A673 (cell line): ENCODE measurements around the gene LAMA3. TPM values are rescaled to one million over a fixed set of nuclear protein-coding genes. Genes with fewer than 3 reads are reported as not detected.

Source experiments
- BruUV-seq: library from RNA; stranded (reverse); fragments of 400-500 nt; replicated peaks from 2 replicates; lab custom pipeline; 2021; lab: Mats Ljungman, UMichigan
- CTCF ChIA-PET: fragments of 300-600 bp; sonication (Branson Sonifier 250); formaldehyde crosslinking; loops from one replicate; lab custom pipeline; 2022; ENCODE audit warnings: antibody characterized with exemption; lab: Charles Lee
- POLR2A ChIA-PET: fragments of 300-600 bp; sonication (Branson Sonifier 250); formaldehyde crosslinking; loops from one replicate; lab custom pipeline; 2022; ENCODE audit warnings: antibody characterized with exemption; ENCODE audit not compliant: low non-redundant PET; lab: Charles Lee
- DNase-seq: peaks from one replicate; pipeline ENCODE4 v3.0.0-alpha.2; 2015; ENCODE audit warnings: low spot score
- H3K27ac ChIP-seq: fragments of 200-600 bp; sonication (generic); 2 replicates; pipeline ENCODE4 v1.5.1; 2016; ENCODE audit warnings: mixed run types, low read depth, mild to moderate bottlenecking, mixed read lengths, antibody characterized with exemption, low read length; ENCODE audit not compliant: poor library complexity, severe bottlenecking
- H3K27me3 ChIP-seq: fragments of 200-600 bp; sonication (generic); replicated peaks from 2 replicates; pipeline ENCODE4 v1.6.1; 2017; ENCODE audit warnings: mixed run types, low read depth, mild to moderate bottlenecking, mixed read lengths, antibody characterized with exemption, low read length; ENCODE audit not compliant: insufficient read depth, poor library complexity
- H3K36me3 ChIP-seq: fragments of 200-600 bp; sonication (generic); 2 replicates; pipeline ENCODE4 v1.6.1; 2016; ENCODE audit warnings: mixed run types, mild to moderate bottlenecking, mixed read lengths, antibody characterized with exemption, low read length; ENCODE audit not compliant: insufficient read depth, poor library complexity, severe bottlenecking
- H3K4me1 ChIP-seq: fragments of 200-600 bp; sonication (generic); 2 replicates; pipeline ENCODE4 v1.6.1; 2017; ENCODE audit warnings: mixed run types, mild to moderate bottlenecking, mixed read lengths, antibody characterized with exemption, low read length; ENCODE audit not compliant: insufficient read depth, poor library complexity, severe bottlenecking
- H3K4me3 ChIP-seq: fragments of 200-600 bp; sonication (generic); 2 replicates; pipeline ENCODE4 v1.5.1; 2016; ENCODE audit warnings: low read depth, mixed run types, mild to moderate bottlenecking, mixed read lengths, low read length; ENCODE audit not compliant: poor library complexity, severe bottlenecking
- H3K9me3 ChIP-seq: fragments of 200-600 bp; sonication (generic); 2 replicates; pipeline ENCODE4 v1.6.1; 2016; ENCODE audit warnings: mixed run types, low read depth, mild to moderate bottlenecking, mixed read lengths, antibody characterized with exemption, low read length; ENCODE audit not compliant: poor library complexity, severe bottlenecking
- EZH2 ChIP-seq: fragments of 200-600 bp; sonication (generic); IDR thresholded peaks from 2 replicates; pipeline ENCODE4 v1.6.1; 2017; ENCODE audit warnings: borderline replicate concordance, low read depth, mild to moderate bottlenecking, mixed read lengths, antibody characterized with exemption, low read length; ENCODE audit not compliant: poor library complexity, severe bottlenecking
- intact Hi-C: fragments of 100-400 bp; cut with micrococcal nuclease; formaldehyde crosslinking; loops from one replicate; pipeline ENCODE4 v1.10.0; 2022; ENCODE audit not compliant: unreplicated experiment
- total RNA-seq: library from RNA; stranded (reverse); gene quantifications from 2 replicates; pipeline ENCODE4 v1.2.3, GENCODE V29; 2021
- TF ChIP-seq, protein P1 (sequence below): fragments of 300-800, 200-600 bp; sonication (generic); conservative IDR thresholded peaks from 2 replicates; pipeline ENCODE4 v1.5.1; 2017; ENCODE audit warnings: low read depth, mild to moderate bottlenecking, antibody characterized with exemption, low read length, moderate library complexity, mixed read lengths

The LAMA3 gene
- total RNA-seq, 1 experiment from 2014 or later, result 2.7 TPM

DNA sequence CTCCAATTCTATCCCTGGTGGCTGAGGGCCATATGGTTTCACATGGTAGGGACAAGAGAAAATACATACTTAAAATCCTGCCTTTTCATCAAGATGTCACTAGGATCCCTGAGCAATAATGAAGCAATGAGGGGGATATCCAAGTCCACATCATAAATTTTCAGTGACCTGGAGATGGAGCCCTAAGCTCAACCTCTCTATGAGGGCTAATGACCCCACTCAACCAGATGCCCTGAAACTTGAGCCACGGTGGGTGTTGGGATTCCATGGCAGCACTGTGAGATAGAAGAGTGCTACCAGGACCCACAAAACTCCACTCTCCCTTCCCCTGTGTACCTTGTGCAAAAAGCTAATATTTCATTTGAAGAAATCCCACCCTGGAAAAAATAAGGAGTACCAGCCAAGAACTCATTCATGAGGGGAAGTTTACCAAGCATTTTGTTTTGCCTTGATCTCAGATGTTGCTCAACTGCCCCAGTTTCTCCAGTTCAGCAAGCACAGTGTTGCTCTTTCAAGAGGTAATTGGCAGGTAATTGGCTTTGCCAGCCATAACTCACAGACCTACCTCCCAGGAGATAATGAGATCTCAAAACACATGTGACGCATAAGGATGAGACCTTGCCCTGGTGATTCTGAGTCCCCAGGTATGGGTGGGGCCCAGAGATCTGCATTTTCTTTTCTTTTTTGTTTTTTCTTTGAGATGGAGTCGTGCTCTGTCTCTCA, 274.4 kb downstream of the LAMA3 start:
- intact Hi-C loops, result no loop called here
- ChIA-PET POLR2A (no interaction called here), CTCF (interaction anchor here (0.6 kb wide), 1 partner anchor 156 kb away, joined by 4 read pairs; no protein-coding TSS in a partner anchor)
- H3K4me3 ChIP-seq, result no peak overlapping the region
- TF ChIP-seq EZH2, result no peak
- TF ChIP-seq, protein P1, sequence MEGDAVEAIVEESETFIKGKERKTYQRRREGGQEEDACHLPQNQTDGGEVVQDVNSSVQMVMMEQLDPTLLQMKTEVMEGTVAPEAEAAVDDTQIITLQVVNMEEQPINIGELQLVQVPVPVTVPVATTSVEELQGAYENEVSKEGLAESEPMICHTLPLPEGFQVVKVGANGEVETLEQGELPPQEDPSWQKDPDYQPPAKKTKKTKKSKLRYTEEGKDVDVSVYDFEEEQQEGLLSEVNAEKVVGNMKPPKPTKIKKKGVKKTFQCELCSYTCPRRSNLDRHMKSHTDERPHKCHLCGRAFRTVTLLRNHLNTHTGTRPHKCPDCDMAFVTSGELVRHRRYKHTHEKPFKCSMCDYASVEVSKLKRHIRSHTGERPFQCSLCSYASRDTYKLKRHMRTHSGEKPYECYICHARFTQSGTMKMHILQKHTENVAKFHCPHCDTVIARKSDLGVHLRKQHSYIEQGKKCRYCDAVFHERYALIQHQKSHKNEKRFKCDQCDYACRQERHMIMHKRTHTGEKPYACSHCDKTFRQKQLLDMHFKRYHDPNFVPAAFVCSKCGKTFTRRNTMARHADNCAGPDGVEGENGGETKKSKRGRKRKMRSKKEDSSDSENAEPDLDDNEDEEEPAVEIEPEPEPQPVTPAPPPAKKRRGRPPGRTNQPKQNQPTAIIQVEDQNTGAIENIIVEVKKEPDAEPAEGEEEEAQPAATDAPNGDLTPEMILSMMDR, result no peak
- H3K27ac ChIP-seq, result no peak overlapping the region
- no peak for DNase-seq
- no TSS peak for BruUV-seq
- H3K36me3 ChIP-seq, result no peaks in the 10 kb centered on the region
- H3K4me1 ChIP-seq, result no peaks in the 10 kb centered on the region
- H3K9me3 ChIP-seq, result no peaks in the 10 kb centered on the region
- H3K27me3 ChIP-seq, result no peaks in the 10 kb centered on the region

DNA sequence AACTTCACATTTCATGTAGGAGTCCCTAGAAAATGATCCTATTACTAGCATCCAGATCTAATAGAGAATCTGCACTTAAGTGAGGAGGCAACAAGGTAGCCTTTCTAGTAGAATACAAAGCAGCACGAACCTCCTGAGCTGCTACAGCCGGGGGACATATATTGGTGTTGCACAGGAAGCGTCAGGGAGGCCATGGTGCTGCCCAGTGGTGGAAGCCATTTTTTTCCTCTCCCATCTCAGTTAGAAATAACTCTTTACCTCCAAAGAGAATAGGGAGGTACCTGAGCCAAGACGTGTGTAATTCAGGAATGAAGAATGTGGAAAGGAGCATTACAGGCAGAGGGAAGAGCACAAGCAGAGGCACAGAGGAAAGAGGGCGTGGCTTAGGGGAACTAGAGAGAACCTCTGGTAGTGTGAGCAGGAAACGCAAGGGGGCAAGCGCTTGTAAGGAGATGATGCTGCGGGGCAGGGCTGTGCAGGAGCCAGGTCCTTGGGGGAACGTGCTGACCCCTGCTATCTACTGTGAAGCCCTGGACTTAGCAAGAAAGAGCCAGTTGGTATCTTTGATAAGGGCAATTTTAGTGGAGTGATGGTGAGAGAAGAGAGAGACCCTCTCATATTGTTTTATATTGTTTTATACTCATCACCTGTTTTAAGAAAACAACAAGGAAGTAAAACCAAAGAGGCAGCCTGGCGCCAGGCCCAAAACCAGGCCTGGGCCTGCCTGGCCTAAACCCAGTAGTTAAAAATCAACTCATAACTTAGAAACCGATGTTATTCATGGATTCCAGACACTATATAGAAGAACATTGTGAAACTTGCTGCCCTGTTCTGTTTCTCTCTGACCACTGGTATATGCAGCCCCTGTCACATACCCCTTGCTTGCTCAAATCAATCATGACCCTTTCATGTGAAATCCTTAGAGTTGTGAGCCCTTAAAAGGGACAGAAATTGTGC, 275.3 kb downstream of the LAMA3 start:
- no TSS peak for BruUV-seq
- H3K4me1 ChIP-seq, result peaks cover 5% of the 10 kb centered on the region
- intact Hi-C loops, result no loop called here
- CTCF ChIA-PET, result no interaction called here
- POLR2A ChIA-PET, result no interaction called here
- no peaks in the 10 kb centered on the region for H3K36me3 ChIP-seq
- DNase-seq, result no peak
- no peaks in the 10 kb centered on the region for H3K27me3 ChIP-seq
- no peak overlapping the region for H3K27ac ChIP-seq
- TF ChIP-seq EZH2, result no peak
- TF ChIP-seq, protein P1, result no peak
- H3K9me3 ChIP-seq, result no peaks in the 10 kb centered on the region
- H3K4me3 ChIP-seq, result no peak overlapping the region

DNA sequence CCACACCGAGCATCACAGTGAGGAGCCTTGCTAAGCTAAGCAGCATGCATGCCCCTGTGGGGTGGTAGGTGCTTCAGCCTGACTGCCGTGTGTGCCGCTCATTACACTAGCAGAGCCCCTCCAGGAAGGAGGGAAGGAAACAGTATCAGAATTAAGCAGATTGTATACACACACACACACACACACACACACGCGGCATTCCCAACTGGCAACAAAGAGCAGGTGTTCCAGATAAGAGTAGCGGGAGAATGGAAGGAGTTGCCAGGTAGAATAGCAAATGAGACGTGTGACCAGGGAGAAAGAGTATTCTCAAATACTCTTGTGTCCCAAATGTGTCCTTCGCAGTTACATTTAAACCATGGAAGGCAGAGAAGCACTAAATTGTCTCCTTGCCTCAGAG, 277.7 kb downstream of the LAMA3 start:
- CTCF ChIA-PET, result no interaction called here

More for the DNA sequence above, 277.7 kb downstream of the LAMA3 start:
- Histone ChIP-seq H3K36me3 (no peaks in the 10 kb centered on the region), H3K4me3 (no peak overlapping the region), H3K9me3 (no peaks in the 10 kb centered on the region), H3K4me1 (peaks cover 5% of the 10 kb centered on the region), H3K27me3 (no peaks in the 10 kb centered on the region), H3K27ac (no peak overlapping the region)
- DNase-seq, result no peak
- POLR2A ChIA-PET, result no interaction called here
- TF ChIP-seq, protein P1, result no peak
- no peak for TF ChIP-seq EZH2
- intact Hi-C loops, result no loop called here
- BruUV-seq, result no TSS peak
